Tibial artery (tissue), 4 donors: ENCODE measurements around the gene INSYN2B.

ENCODE experiments used
- DNase-seq, 2 donors: peaks; one replicate each; pipeline ENCODE4 v3.0.0-alpha.2; 2019
- H3K27ac ChIP-seq, 2 donors: fragments of 200-600 bp; sonication (generic) in 1 of 2; 1 replicate in 1 of 2; 2 replicates in 1 of 2; pipeline ENCODE4 v1.5.1; 2018 to 2019; ENCODE audit warnings: mild to moderate bottlenecking in 1 of 2
- H3K27me3 ChIP-seq, 2 donors: fragments of 200-600 bp; sonication (generic) in 1 of 2; one replicate each; pipeline versions ENCODE4 v1.5.1 to v1.6.0; 2016 to 2019
- H3K36me3 ChIP-seq, 3 donors: fragments of 200-600 bp; sonication (generic) in 2 of 3; one replicate each; pipeline ENCODE4 v1.5.1; 2016 to 2019; ENCODE audit warnings: mild to moderate bottlenecking in 2 of 3
- H3K4me1 ChIP-seq, 4 donors: fragments of 200-600 bp; sonication (generic) in 2 of 4; 1 replicate in 3 of 4; 2 replicates in 1 of 4; pipeline ENCODE4 v1.5.1; 2016 to 2019
- H3K4me3 ChIP-seq, 2 donors: fragments of 200-600 bp; sonication (generic) in 1 of 2; 1 replicate in 1 of 2; 2 replicates in 1 of 2; pipeline ENCODE4 v1.5.1; 2018 to 2019; ENCODE audit warnings: mild to moderate bottlenecking in 2 of 2
- H3K9me3 ChIP-seq, 3 donors: fragments of 200-600 bp; sonication (generic) in 1 of 3; one replicate each; pipeline ENCODE4 v1.5.1; 2016 to 2019
- intact Hi-C: fragments of 100-400 bp; cut with DNase I; formaldehyde crosslinking; loops from one replicate; pipeline ENCODE4 v1.15.0; 2023; ENCODE audit warnings: low total_unique reads
- TF ChIP-seq, protein P1 (sequence below), 2 experiments: fragments of 200-600 bp in 1 of 2; fragments of 450-650 bp in 1 of 2; IDR thresholded peaks; one replicate each; pipeline ENCODE4 v1.5.1; 2017 to 2019; ENCODE audit warnings: antibody characterized with exemption in 2 of 2, mild to moderate bottlenecking in 1 of 2, moderate library complexity in 1 of 2

Gene INSYN2B

GRCh38 chr5:169906745-169907649 lies 73.3 kb downstream of the INSYN2B start:
- Histone ChIP-seq H3K36me3 (no peaks in the 10 kb centered on the region), H3K9me3 (no peaks in the 10 kb centered on the region), H3K4me3 (no peak overlapping the region), H3K27ac (no peak overlapping the region), H3K4me1 (no peaks in the 10 kb centered on the region), H3K27me3 (no peaks in the 10 kb centered on the region)
- DNase-seq = no peak
- intact Hi-C loops = no loop called here
- TF ChIP-seq, protein P1, sequence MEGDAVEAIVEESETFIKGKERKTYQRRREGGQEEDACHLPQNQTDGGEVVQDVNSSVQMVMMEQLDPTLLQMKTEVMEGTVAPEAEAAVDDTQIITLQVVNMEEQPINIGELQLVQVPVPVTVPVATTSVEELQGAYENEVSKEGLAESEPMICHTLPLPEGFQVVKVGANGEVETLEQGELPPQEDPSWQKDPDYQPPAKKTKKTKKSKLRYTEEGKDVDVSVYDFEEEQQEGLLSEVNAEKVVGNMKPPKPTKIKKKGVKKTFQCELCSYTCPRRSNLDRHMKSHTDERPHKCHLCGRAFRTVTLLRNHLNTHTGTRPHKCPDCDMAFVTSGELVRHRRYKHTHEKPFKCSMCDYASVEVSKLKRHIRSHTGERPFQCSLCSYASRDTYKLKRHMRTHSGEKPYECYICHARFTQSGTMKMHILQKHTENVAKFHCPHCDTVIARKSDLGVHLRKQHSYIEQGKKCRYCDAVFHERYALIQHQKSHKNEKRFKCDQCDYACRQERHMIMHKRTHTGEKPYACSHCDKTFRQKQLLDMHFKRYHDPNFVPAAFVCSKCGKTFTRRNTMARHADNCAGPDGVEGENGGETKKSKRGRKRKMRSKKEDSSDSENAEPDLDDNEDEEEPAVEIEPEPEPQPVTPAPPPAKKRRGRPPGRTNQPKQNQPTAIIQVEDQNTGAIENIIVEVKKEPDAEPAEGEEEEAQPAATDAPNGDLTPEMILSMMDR (IDR thresholded peaks at IDR 0.05) = no peak

GRCh38 chr5:169905017-169905416 lies 75.3 kb downstream of the INSYN2B start:
- intact Hi-C loops = no loop called here
- H3K27ac ChIP-seq = no peak overlapping the region
- no peaks in the 10 kb centered on the region for H3K36me3 ChIP-seq
- no peak overlapping the region for H3K4me3 ChIP-seq
- TF ChIP-seq, protein P1 (IDR thresholded peaks at IDR 0.05) = no peak
- no peaks in the 10 kb centered on the region for H3K4me1 ChIP-seq
- no peaks in the 10 kb centered on the region for H3K9me3 ChIP-seq
- no peaks in the 10 kb centered on the region for H3K27me3 ChIP-seq
- DNase-seq = no peak

GRCh38 chr5:169904508-169904907 lies 75.8 kb downstream of the INSYN2B start:
- DNase-seq = no peak
- intact Hi-C loops = no loop called here
- TF ChIP-seq, protein P1 (IDR thresholded peaks at IDR 0.05) = no peak
- H3K9me3 ChIP-seq = no peaks in the 10 kb centered on the region
- H3K36me3 ChIP-seq = no peaks in the 10 kb centered on the region
- H3K4me1 ChIP-seq = no peaks in the 10 kb centered on the region
- no peak overlapping the region for H3K4me3 ChIP-seq
- H3K27ac ChIP-seq = no peak overlapping the region
- H3K27me3 ChIP-seq = no peaks in the 10 kb centered on the region

DNA sequence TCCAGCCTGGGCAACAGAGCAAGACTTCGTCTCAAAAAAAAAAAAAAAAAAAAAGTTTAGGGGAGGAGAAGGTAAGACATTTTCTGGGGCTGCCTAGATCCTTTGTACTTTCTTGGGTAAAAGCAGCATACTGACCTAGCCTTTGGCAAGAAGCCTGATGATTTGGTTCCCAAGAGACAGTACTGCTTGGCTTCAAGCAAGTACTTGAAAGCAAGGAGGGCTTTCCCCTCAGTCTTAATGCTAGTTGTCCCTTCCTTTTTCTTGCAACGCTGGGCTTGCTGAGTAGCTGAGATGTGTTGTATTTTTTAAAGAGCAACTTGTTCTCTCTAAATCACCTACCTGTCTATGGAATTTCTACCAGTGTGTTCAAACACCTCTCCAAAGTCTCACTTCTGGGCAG lies 76.2 kb downstream of the INSYN2B start:
- DNase-seq = no peak
- H3K27ac ChIP-seq = no peak overlapping the region

DNA sequence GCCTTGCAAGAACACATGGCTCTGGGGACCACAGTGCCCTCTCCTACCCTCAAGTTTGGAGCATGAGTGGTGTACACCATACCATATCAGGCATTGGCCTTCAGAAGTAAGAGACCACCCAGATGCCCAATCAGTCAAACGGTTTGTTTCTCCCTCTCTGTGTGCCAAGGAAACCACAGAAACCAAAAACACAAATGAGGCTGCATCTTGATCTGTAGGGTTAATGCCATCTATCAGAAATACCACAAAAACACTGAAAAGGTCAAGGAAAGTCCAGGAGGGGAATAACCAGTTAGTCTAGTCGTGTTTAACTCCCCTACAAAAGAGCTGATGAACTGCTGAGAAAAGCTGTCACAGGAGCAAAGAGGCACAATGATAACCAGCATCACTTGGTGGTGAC lies 78.4 kb downstream of the INSYN2B start:
- Histone ChIP-seq H3K27ac (no peak overlapping the region), H3K9me3 (no peaks in the 10 kb centered on the region), H3K4me3 (no peak overlapping the region), H3K36me3 (no peaks in the 10 kb centered on the region), H3K4me1 (no peaks in the 10 kb centered on the region), H3K27me3 (no peaks in the 10 kb centered on the region)
- no peak for DNase-seq
- TF ChIP-seq, protein P1 (IDR thresholded peaks at IDR 0.05) = no peak
- intact Hi-C loops = no loop called here

More for the DNA sequence above, 76.2 kb downstream of the INSYN2B start:
- intact Hi-C loops = no loop called here
- Histone ChIP-seq H3K27me3 (no peaks in the 10 kb centered on the region), H3K4me3 (no peak overlapping the region), H3K9me3 (no peaks in the 10 kb centered on the region), H3K36me3 (no peaks in the 10 kb centered on the region), H3K4me1 (no peaks in the 10 kb centered on the region)
- TF ChIP-seq, protein P1 (IDR thresholded peaks at IDR 0.05) = no peak
